HG03521 (cell line): ENCODE data around the gene CAMK2B.

Experiments
- ATAC-seq: cut with Tn5 transposase; IDR thresholded peaks from one replicate; pipeline ENCODE4 v1.9.1; 2021; ENCODE audit warnings: mild to moderate bottlenecking, moderate library complexity; ENCODE audit not compliant: unreplicated experiment

The CAMK2B gene

GRCh38 chr7:44325201-44325671 is at the start of gene CAMK2B:
TSS of gene CAMK2B (minus strand) at chr7:44325594. CDS start at chr7:44325421, 173 bp downstream.
- ATAC-seq = no peak

- ATAC-seq = no peak
Measured at GRCh38 chr7:44374007-44374763, 48.8 kb upstream of the CAMK2B start.

- no peak for ATAC-seq
Measured at GRCh38 chr7:44373418-44373740, 48.0 kb upstream of the CAMK2B start.

GRCh38 chr7:44372560-44373417 is 47.4 kb upstream of the CAMK2B start:
- ATAC-seq = no peak

GRCh38 chr7:44368885-44369284 is 43.5 kb upstream of the CAMK2B start:
- no peak for ATAC-seq

- ATAC-seq = no peak
Measured at GRCh38 chr7:44368455-44368854, 43.1 kb upstream of the CAMK2B start.

- no peak for ATAC-seq
Measured at GRCh38 chr7:44367475-44368043, 42.2 kb upstream of the CAMK2B start.

GRCh38 chr7:44366986-44367385 is 41.6 kb upstream of the CAMK2B start:
- no peak for ATAC-seq

- ATAC-seq = no peak
Measured at GRCh38 chr7:44353668-44354067, 28.3 kb upstream of the CAMK2B start.

- no peak for ATAC-seq
Measured at GRCh38 chr7:44348851-44349781, 23.7 kb upstream of the CAMK2B start.

- ATAC-seq = no peak
Measured at GRCh38 chr7:44348300-44348699, 22.9 kb upstream of the CAMK2B start.

GRCh38 chr7:44347546-44348114 is 22.2 kb upstream of the CAMK2B start:
- no peak for ATAC-seq

- ATAC-seq = no peak
Measured at GRCh38 chr7:44346063-44346462, 20.7 kb upstream of the CAMK2B start.

- ATAC-seq = no peak
Measured at GRCh38 chr7:44341401-44341800, 16.0 kb upstream of the CAMK2B start.

- no peak for ATAC-seq
Measured at GRCh38 chr7:44338600-44338999, 13.2 kb upstream of the CAMK2B start.

GRCh38 chr7:44336491-44336890 is 11.1 kb upstream of the CAMK2B start:
- no peak for ATAC-seq

GRCh38 chr7:44335184-44335583 is 9.8 kb upstream of the CAMK2B start:
- ATAC-seq = no peak

- no peak for ATAC-seq
Measured at GRCh38 chr7:44334734-44335097, 9.3 kb upstream of the CAMK2B start.

- ATAC-seq = no peak
Measured at GRCh38 chr7:44333911-44334733, 8.7 kb upstream of the CAMK2B start.

GRCh38 chr7:44331682-44332081 is 6.3 kb upstream of the CAMK2B start:
- ATAC-seq = no peak
